IPS-18c (cell line): ENCODE data around the gene CCDC121.
A peak's percentile ranks its signal among the peaks of the same experiment; 100 is the strongest.
"Not testable (repeated sequence)": the region's sequence is repeated elsewhere in the genome, so short reads cannot be mapped to it uniquely, and the experiment has no call there.

Source experiments
- H3K4me3 ChIP-seq: 2 replicates; pipeline ENCODE4 v1.7.0; 2013; ENCODE audit warnings: low read depth, mild to moderate bottlenecking, low read length, moderate library complexity; ENCODE audit not compliant: insufficient read depth
- H3K9me3 ChIP-seq: one replicate; pipeline ENCODE4 v1.6.1; 2013; ENCODE audit warnings: mild to moderate bottlenecking, low read length, moderate library complexity; ENCODE audit not compliant: control insufficient read depth, insufficient read depth

The CCDC121 gene

GRCh38 chr2:27645197-27645596 is 16.4 kb upstream of the CCDC121 start:
- no peaks in the 10 kb centered on the region for H3K9me3 ChIP-seq
- H3K4me3 ChIP-seq = no peak overlapping the region

DNA sequence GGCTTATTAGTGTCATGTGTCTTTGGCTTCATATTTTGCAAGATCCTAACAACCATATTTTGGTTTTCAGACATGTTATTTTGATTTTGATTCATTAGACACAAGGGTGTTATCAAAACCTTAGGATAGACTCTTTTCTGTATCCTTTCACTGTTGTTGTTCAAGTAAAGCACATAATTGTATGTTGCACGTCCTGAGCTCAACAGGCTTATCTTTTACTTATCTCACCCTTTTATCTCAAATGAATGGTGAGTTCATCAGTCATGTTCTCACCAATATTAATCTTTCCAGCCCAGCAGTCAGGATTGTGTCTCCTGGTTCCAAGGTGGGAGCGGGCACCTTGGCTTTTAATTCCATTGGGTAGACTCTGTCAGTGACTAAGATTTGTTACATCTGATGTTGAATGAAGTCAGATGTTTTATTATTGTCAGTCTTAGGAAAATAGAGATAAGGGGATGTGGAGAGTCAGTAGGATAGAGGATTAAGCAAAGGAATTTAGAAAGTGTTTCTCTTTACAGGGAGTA is 12.0 kb upstream of the CCDC121 start:
- Histone ChIP-seq H3K4me3 (no peak overlapping the region), H3K9me3 (no peaks in the 10 kb centered on the region)

DNA sequence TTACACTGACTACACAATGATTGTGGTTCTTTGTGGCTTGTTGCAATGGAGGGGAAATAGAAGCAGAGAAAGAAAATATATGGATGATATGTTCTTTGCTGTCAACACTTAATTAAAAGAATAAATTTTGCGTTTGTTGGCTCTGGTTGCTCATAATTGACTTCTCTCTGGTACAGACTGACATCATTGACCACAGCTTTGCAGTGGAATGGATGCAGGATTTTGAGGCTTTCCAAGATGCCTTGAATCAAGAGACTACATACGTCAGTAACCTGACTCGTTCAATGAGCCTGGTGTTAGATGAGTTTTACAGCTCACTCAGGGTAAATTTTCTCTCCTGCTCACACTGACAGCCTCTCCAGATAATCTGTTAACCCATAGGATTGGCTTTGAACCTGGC is 9.9 kb upstream of the CCDC121 start:
- Histone ChIP-seq H3K9me3 (no peaks in the 10 kb centered on the region), H3K4me3 (no peak overlapping the region)

GRCh38 chr2:27638037-27638637 is 9.3 kb upstream of the CCDC121 start:
- Histone ChIP-seq H3K4me3 (no peak overlapping the region), H3K9me3 (no peaks in the 10 kb centered on the region)

DNA sequence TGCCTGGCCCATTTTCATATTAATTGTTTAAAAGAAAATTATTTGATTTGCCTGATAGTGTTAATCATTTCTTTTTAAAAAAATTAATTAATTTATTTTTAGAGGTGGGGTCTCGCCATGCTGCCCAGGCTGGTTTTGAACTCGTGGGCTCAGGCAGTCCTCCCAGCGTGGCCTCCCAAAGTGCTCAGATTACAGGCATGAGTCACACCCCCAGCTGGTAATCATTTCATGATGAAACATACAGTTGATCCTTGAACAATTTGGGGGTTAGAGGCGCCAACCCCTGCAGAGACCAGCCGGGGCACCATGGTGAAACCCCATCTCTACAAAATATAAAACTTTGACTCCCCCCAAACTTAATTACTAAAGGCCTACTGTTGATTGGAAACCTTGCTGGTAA is 8.0 kb upstream of the CCDC121 start:
- Histone ChIP-seq H3K9me3 (no peaks in the 10 kb centered on the region), H3K4me3 (no peak overlapping the region)

GRCh38 chr2:27634291-27634690 is 5.5 kb upstream of the CCDC121 start:
- no peak overlapping the region for H3K4me3 ChIP-seq
- no peaks in the 10 kb centered on the region for H3K9me3 ChIP-seq

GRCh38 chr2:27630257-27630656 is 1.4 kb upstream of the CCDC121 start:
- H3K4me3 ChIP-seq, H3K9me3 ChIP-seq: not testable (repeated sequence)

DNA sequence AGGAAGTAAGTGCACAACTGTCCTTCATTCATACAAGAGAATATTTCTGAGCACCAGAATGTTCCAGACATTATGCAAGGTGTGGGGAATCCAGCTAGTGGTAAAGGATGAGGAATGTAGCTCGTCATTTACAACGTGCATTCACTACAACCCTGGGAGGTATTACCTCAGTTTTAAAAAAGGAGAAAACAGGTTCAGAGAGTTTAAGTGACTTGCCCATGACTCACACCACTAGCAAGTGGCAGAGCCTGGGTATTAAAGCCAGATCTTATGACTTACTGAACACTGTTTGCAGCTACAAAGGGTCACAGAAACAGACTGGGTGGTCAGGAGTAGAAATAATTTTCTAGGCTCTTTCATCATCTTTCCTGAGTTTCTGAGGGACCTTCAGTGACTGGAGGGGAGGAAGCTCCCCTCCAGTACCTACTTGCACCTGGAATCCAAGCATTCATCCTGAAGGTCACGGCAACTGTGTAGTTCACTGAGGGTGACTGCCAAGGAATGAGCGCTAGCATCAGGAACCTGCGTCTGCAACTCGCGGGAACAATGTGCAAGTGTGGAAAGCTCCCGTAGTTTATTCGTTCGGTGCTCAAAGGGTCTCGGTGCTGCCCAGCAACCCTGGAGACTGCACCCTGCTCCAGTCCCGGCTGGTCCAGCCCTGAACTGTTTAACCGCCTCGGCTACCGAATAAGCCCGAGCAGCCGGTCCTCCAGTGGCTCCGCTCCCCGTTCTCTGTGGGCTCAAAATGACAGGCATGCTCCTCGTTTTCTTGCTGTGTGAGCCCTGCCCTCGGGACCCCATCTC is 647 bp downstream of the CCDC121 start:
- H3K9me3 ChIP-seq = no peaks in the 10 kb centered on the region
- peak overlapping the region; percentile 85 for H3K4me3 ChIP-seq

GRCh38 chr2:27626921-27627320 is 1.9 kb downstream of the CCDC121 start:
- H3K4me3 ChIP-seq, H3K9me3 ChIP-seq: not testable (repeated sequence)

DNA sequence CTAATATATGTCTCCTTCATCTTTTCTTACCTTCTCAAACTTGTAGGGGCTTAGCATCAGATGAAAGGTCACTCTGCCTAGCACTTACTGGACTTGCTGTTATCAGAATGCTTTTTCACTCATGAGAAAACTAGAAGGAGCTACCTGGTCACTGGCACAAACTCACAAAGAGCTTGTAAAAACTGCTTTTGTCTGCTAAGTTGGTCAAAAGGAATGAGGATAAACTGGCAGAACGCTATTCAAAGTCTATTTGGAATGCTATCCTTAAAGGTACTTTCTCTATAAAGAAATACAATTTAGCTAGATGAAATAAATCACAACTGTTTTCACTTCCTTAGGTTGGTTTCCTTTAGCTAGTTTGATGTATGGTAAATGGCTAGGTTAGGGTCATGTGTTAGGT is 2.5 kb downstream of the CCDC121 start:
- not testable (repeated sequence) for H3K4me3 ChIP-seq, H3K9me3 ChIP-seq

DNA sequence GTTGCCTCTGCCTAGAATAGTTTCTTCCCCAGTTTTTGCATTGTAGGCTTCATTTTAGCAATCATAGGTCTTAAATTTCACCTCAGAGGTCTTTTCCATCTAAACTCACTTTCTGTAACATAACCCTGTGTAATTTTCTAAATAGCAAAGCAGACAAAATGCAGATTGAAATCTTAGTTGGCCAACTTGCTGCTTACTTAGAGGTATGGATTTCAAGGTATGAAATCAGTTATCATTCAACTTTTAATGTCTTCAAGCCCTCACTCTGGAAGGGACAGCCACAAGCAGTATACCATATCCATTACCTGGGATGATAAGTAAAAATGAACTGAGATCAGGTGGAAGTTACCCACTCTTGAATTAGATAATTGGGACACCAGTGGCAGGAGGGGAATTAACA is 3.9 kb downstream of the CCDC121 start:
- H3K4me3 ChIP-seq = no peak overlapping the region
- no peaks in the 10 kb centered on the region for H3K9me3 ChIP-seq

DNA sequence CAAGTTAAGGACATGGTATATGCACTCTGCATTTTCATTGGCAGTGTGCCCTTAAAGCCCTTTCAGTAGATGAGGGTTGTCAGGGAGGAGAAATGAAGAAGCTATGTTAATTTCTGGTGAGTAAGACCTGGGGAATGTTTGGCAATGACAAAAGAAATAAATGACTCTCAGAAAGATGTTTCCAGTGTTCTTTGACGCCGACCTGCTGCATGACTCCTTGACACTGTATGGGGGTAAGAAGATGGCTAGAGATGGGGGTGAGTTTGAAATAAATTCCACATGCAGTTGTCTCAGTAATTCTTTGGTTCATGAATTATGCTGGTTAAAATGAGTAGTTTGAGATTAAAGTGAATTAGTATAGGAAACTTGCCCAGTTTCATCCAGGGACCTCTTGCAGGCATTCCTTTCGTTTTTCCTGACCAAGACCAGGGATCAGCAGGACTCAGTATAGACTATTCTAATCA is 5.9 kb downstream of the CCDC121 start:
- Histone ChIP-seq H3K4me3 (no peak overlapping the region), H3K9me3 (no peaks in the 10 kb centered on the region)

- H3K4me3 ChIP-seq = no peak overlapping the region
- H3K9me3 ChIP-seq = no peaks in the 10 kb centered on the region
Observed at GRCh38 chr2:27621524-27621923, 7.3 kb downstream of the CCDC121 start.

DNA sequence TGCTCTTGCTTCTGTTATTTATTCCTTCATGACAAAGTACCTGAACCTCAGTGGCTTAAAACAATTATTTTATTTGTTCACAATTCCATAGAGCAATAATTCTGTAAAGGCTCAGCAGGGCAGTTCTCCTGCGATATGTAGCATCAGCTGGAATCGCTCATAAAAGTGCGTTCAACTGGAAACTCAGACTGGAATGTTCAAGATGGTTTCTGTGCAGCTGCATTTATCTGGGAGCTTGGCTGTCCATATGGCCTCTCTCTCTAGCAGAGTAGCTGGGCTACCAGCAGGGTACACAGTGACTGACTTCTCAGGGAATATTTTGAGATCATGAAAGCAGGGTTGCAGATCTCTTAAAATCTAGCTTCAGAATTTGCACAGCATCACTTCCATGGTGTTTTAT is 13.5 kb downstream of the CCDC121 start:
- H3K4me3 ChIP-seq = no peak overlapping the region
- no peaks in the 10 kb centered on the region for H3K9me3 ChIP-seq

DNA sequence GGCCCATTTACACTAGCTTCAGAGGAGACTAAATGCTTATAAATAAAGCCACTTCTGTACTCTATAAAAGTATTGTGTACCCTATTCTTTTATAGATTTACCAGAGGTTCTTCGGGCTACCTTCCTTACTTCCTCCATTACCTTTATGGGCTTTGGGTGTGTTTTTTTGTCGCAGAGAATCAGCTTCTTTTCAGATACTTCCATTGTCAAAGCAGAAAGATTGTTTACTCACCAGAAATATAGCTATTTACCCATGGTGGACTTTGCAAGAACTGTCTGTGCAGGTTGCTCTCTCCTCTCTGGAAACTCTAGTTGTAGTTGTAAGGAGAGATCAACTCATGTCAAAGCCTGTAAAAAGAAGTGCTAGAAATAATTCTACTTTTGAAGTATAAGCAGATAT is 14.8 kb downstream of the CCDC121 start:
- Histone ChIP-seq H3K4me3 (no peak overlapping the region), H3K9me3 (no peaks in the 10 kb centered on the region)

GRCh38 chr2:27606611-27607010 is 22.2 kb downstream of the CCDC121 start:
- Histone ChIP-seq H3K9me3 (no peaks in the 10 kb centered on the region), H3K4me3 (no peak overlapping the region)

GRCh38 chr2:27596627-27597026 is 32.2 kb downstream of the CCDC121 start:
- Histone ChIP-seq H3K9me3 (peaks cover 3% of the 10 kb centered on the region), H3K4me3 (no peak overlapping the region)

- H3K4me3 ChIP-seq, H3K9me3 ChIP-seq: not testable (repeated sequence)
Observed at GRCh38 chr2:27595412-27595811, 33.4 kb downstream of the CCDC121 start.
